Subcutaneous adipose tissue (tissue), 4 donors: Measurements from ENCODE around the gene EIF2B5. TPM values are rescaled to one million over a fixed set of nuclear protein-coding genes. Genes with fewer than 3 reads are reported as not detected.

Experiments
- CTCF ChIP-seq: fragments of 450-650 bp; IDR thresholded peaks from one replicate; pipeline ENCODE4 v1.5.1; 2016; ENCODE audit warnings: low read depth, mild to moderate bottlenecking, control low read depth, antibody characterized with exemption, moderate library complexity
- total RNA-seq, 4 donors: library from RNA; depleted of rRNA; stranded (reverse); fragments of >200 nt; gene quantifications; one replicate each; pipeline ENCODE4 v1.1.0, GENCODE V29; 2016

EIF2B5 gene
- total RNA-seq, 4 donors from 2014 or later, result 29.8 to 31.9 (median 31.2) TPM

GRCh38 chr3:184134746-184135148 is 411 bp upstream of the EIF2B5 start:
- TF ChIP-seq CTCF, result no peak

GRCh38 chr3:184135911-184136260 is 728 bp downstream of the EIF2B5 start:
- TF ChIP-seq CTCF, result no peak

- no peak for TF ChIP-seq CTCF
Observed at GRCh38 chr3:184140436-184140835, 5.3 kb downstream of the EIF2B5 start.

GRCh38 chr3:184142199-184142598 is 7.0 kb downstream of the EIF2B5 start:
- no peak for TF ChIP-seq CTCF

GRCh38 chr3:184143327-184143726 is 8.2 kb downstream of the EIF2B5 start:
- no peak for TF ChIP-seq CTCF

GRCh38 chr3:184144505-184144904 is 9.3 kb downstream of the EIF2B5 start:
- TF ChIP-seq CTCF, result no peak

- TF ChIP-seq CTCF, result no peak
Observed at GRCh38 chr3:184145111-184145524, 10.0 kb downstream of the EIF2B5 start.

- TF ChIP-seq CTCF, result no peak
Observed at GRCh38 chr3:184145751-184146270, 10.7 kb downstream of the EIF2B5 start.
